Stimulated activated CD4-positive, alpha-beta T cell treated with anti-CD3 and anti-CD28 coated beads, Interleukin-12 subunit alpha, Interleukin-12 subunit beta, amount 100 ng/mL, for 4 hours (primary cell): ENCODE measurements around the gene MBOAT2.
"Not testable (repeated sequence)": the region's sequence is repeated elsewhere in the genome, so short reads cannot be mapped to it uniquely, and the experiment has no call there.

Source experiments
- DNase-seq: peaks from one replicate; pipeline ENCODE4 v3.0.0-alpha.2; 2020

Gene MBOAT2

GRCh38 chr2:8939486-8940114 is 63.9 kb downstream of the MBOAT2 start:
- DNase-seq = no peak

GRCh38 chr2:8938384-8938783 is 65.1 kb downstream of the MBOAT2 start:
- DNase-seq = no peak

- DNase-seq = no peak
Measured at GRCh38 chr2:8935982-8936381, 67.5 kb downstream of the MBOAT2 start.

GRCh38 chr2:8934338-8934737 is 69.1 kb downstream of the MBOAT2 start:
- no peak for DNase-seq

- DNase-seq = no peak
Measured at GRCh38 chr2:8932702-8933101, 70.8 kb downstream of the MBOAT2 start.

- DNase-seq = not testable (repeated sequence)
Measured at GRCh38 chr2:8930185-8930584, 73.3 kb downstream of the MBOAT2 start.

GRCh38 chr2:8929128-8929527 is 74.4 kb downstream of the MBOAT2 start:
- DNase-seq = no peak

- no peak for DNase-seq
Measured at GRCh38 chr2:8927510-8928455, 75.7 kb downstream of the MBOAT2 start.

- DNase-seq = no peak
Measured at GRCh38 chr2:8926356-8926755, 77.1 kb downstream of the MBOAT2 start.

GRCh38 chr2:8925411-8925810 is 78.1 kb downstream of the MBOAT2 start:
- no peak for DNase-seq

- DNase-seq = no peak
Measured at GRCh38 chr2:8923183-8923582, 80.3 kb downstream of the MBOAT2 start.

GRCh38 chr2:8922431-8922830 is 81.1 kb downstream of the MBOAT2 start:
- no peak for DNase-seq

GRCh38 chr2:8918412-8918811 is 85.1 kb downstream of the MBOAT2 start:
- no peak for DNase-seq

GRCh38 chr2:8915941-8916340 is 87.5 kb downstream of the MBOAT2 start:
- DNase-seq = no peak

- not testable (repeated sequence) for DNase-seq
Measured at GRCh38 chr2:8913767-8914166, 89.7 kb downstream of the MBOAT2 start.

GRCh38 chr2:8907764-8908288 is 95.7 kb downstream of the MBOAT2 start:
- no peak for DNase-seq

GRCh38 chr2:8903924-8904323 is 99.6 kb downstream of the MBOAT2 start:
- not testable (repeated sequence) for DNase-seq

- not testable (repeated sequence) for DNase-seq
Measured at GRCh38 chr2:8902757-8903156, 100.7 kb downstream of the MBOAT2 start.

- DNase-seq = not testable (repeated sequence)
Measured at GRCh38 chr2:8897206-8897605, 106.3 kb downstream of the MBOAT2 start.

- DNase-seq = not testable (repeated sequence)
Measured at GRCh38 chr2:8896671-8897070, 106.8 kb downstream of the MBOAT2 start.

- not testable (repeated sequence) for DNase-seq
Measured at GRCh38 chr2:8895087-8895912, 108.2 kb downstream of the MBOAT2 start.

- no peak for DNase-seq
Measured at GRCh38 chr2:8893978-8894820, 109.3 kb downstream of the MBOAT2 start.
